HG03175 (cell line): ENCODE data around the gene GABRB3.

ENCODE experiments used
- ATAC-seq: cut with Tn5 transposase; IDR thresholded peaks from one replicate; pipeline ENCODE4 v1.9.1; 2021; ENCODE audit warnings: mild to moderate bottlenecking, moderate library complexity; ENCODE audit not compliant: unreplicated experiment

Gene GABRB3

DNA sequence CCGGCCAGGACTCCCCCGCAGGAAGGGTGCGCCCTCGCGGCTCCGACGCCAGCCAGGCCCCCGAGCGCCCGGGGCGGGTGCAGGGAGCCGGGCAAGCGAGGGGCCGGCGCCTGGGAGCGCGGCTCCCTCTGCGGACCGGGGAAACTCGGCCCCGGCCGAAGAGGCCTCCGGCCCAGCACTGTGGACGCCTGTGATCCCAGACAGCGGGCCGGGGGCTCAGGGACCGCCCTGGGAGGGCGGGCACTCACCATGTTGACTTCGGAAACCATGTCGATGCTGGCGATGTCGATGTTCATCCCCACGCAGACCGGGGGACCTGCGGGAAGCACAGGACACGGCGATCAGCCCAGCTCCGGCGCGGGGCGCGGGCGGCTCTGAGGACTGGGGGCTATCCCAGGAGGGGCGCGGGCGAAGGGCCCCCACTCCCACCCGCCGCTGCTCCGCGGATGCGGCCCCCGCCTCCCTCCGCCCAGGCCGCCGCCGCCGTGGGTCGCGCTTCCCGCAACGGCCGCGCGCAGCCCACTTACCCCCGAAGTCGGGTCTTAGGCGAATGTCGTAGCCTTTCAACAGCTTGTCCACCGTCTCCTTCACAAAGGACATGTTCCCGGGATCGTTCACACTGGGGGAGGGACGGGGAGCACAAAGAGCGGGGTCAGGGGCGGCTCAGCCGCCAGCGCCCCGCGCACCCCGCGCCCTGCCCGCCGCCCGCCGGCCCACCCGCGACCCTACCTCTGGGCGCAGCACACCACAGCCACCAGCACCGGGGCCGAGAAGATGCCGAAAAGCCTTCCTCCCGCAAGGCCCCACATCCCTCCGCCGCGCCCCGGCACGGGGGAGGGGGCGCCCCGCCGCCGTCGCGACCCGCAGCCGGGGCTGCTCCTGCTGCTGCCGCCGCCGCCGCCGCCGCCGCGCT lies at the start of gene GABRB3:
Gene GABRB3 (minus strand): TSS at position 913 of the 913 bp plus-strand sequence.
- ATAC-seq, result no peak

DNA sequence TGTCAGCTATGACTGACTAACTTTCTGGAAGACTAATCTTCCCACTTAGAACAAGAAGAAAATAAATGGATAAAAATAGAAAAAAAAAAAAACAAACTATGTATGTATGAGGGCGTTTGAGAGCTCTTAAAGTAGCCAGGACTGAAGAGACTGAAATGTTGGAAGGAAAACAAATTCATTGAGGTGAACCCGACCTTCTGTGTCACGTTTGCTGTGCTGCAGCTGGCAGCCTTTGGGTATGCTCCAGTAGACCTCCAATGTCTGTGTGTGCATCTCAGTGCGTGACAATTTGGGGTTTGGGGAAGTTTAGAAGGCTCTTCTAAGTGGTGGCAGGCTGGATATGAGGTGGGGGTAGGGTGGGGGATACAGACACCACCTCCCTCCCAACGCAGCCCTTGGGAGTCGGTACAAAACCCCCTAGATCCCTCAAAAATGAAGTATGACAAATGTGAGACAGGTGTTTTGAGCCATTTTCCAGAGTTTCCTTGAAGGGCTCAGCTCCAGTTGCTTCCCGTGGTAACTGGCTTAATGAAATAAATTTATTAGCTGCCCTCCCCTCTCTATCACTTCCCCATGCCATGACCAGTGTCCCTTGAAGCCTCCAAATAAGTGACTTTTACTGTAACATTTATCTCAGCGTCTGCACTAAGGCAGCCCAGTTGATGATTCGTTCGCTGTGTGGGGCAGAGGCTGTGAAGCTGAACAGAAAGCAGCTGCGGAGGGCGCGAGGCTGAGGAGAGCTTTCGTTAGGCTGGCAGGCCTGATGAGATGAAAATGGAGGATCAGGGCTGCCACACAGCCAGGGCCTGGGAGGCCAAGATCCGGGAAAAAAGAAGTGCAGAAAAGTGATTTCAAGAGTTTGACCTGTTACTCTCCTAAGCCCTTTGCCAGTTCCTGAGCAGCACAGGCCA lies 34.9 kb upstream of the GABRB3 start:
- no peak for ATAC-seq

DNA sequence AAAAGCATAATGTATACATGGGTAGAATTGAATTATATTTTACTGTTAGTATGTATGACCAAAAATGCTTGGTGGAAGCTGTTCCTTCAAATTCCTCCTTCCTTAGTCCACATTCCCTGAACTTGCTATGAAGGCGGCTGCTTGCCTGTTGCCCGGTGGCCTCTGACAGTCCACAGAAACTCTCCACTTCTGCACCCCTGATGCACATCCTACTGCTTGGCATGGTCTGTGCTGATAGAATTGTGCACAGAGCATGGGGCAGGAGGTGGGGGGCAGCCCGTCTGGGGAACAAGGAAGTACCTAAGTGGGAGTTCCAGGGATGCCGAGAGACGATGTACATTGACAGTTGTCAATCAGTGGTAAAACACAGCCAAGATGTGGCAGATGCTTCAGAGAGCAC lies 33.7 kb upstream of the GABRB3 start:
- ATAC-seq, result no peak

DNA sequence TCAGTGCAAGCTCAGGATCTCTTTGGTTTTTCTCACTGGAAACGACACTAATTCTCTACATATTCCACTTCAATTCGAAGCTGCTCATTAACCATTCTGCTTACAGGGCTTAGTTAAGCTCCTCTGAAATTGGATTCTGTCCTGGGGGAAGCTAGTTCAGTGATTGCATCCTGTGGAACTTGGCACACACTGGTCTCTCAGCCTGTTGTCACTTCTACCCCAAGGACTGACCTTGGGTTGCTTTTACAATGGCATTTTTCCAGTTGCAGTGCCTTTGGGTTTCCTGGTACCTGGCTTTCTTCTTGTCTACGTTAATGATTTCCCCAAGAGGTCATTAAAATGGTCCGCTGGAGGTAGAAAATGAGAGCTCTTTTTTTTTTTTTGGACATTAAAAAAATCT lies 33.3 kb upstream of the GABRB3 start:
- ATAC-seq, result no peak

DNA sequence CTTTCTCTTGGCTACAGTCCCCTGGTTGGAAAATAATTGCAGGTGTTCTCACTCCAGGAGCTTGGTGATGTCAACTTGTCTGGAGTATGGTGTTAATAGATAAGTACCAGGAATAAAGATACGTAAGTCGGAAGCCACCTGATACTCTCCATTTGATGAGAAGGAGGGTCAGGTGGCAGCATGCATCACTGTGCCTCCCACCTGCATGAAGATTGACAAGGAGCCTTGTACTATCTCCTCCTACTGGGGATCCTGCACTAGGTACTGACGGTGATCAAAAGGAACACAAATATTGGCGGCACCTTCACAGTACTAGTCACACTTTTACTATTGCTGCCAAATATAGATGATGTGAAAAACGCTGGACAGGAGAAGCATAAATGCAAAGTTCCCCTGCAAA lies 32.6 kb upstream of the GABRB3 start:
- no peak for ATAC-seq

DNA sequence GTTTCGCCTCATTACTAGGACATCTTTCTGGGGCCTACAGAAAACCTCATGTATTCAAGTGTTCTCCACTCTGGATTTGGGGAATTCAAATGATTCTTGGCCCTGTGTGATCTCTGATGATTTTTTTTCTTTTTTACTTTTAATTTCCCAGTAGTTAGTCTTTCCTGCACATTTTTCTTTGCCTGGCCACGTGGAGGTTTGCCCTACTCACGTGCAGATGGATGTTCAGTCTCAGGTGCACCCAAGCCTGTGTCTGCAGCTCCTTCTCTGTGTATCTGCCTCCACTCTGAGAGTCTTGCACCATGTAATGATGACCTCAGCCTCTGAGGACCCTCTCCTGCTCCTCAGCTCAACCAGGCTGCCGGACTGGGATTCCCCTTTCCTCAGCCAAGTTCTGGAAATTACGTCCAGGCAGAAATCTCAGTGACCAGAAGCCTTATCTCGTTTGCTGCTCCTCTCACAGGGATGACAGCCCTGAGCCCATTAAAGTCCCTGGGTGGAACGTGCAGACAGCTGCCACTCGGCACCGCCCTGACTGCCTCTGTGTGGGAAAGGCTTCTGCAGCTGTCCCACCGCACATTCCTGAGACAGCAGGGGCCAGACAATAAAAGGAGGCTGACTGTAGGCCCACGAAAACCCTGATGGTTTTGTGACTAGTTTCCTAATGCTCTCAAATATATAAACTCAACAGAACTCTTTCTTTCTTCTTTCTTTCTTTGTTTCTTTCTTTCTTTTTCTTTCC lies 31.4 kb upstream of the GABRB3 start:
- no peak for ATAC-seq

DNA sequence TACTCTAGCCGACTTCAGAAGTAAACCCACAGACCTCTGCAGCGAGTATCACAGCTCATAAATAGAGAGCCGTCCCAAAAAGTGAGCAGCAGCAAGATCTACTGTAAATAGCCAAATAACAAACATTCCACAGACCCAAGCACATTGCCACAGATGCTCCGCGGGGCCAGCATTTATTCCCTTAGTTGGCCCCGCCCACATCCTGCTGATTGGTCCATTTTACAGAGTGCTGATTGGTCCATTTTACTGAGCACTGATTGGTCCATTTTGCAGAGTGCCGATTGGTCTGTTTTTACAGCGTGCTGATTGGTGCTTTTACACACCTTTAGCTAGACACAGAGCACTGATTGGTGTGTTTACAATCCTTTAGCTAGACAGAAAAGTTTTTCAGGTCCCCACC lies 17.3 kb upstream of the GABRB3 start:
- no peak for ATAC-seq

DNA sequence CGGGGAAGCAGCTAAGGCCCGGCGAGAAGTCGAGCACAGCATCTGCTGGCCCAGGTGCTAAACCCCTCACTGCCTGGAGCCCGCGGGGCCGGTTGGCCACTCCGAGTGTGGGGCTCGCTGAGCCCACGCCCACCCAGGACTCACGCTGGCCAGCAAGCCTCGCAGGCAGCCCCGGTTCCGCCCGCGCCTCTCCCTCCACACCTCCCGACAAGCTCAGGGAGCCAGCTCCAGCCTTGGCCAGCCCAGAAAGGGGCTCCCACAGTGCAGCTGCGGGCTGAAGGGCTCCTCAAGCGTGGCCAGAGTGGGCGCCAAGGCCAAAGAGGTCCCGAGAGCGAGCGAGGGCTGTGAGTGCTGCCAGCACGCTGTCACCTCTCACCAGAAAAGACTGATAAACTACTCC lies 8.9 kb upstream of the GABRB3 start:
- ATAC-seq, result no peak

DNA sequence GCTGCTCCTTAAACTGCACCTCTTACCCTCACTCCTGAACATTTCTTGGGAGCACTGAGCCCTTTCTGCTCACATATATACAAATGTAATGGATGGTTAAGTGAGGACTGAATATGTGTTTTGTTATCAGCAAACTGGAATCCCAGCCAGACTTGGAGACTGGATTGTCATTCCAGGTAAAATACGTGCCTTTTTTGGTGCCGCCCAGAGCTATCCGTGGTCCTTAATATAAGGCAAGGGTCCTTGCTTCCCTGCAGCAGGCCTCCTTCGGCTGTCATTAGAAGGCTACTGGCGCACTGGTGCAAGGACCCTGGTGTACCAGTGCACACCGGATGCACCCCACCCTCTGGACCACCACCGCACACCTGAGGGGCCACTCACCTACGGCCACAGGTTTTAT lies 1.1 kb upstream of the GABRB3 start:
- no peak for ATAC-seq

DNA sequence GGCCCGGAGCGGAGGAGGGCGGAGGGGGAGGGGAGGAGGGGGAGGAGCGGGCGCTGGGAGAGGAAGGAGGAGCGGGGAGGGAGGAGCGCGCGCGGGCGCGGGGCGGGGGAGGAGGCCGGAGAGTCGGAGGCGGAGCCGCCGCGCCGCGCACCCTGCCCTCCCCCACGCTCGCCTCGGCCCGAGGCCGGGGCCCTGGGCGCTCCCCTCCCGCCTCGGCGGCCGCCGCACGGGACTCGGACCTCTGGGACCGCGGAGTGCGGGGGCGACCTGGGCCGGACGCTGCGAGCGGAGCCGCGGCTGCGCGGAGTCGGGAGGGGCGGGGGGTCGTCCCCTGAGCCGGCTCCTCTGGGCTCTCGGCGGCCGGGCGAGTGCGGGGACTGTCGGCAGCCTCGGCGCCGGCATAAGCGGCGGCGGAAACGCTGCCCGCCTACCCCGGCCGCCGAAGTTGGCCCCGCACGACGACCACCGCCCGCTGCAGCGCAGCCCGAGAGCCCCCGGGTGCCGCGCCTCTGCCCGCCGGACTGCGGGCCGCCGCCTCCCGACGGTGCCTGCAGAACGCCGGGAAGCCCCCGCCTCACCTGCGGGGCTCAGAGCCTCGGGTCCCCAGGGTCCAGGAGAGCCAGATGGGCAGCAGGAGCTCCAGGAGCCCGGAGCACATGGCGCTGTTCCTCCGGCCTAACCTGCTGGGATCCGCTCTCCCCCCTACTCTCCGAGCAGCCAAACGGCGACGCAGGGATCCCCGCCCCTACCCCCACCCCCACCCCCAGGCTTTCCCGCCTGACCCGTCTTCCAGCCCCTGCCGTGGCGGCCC lies 406 bp upstream of the GABRB3 start:
- no peak for ATAC-seq

DNA sequence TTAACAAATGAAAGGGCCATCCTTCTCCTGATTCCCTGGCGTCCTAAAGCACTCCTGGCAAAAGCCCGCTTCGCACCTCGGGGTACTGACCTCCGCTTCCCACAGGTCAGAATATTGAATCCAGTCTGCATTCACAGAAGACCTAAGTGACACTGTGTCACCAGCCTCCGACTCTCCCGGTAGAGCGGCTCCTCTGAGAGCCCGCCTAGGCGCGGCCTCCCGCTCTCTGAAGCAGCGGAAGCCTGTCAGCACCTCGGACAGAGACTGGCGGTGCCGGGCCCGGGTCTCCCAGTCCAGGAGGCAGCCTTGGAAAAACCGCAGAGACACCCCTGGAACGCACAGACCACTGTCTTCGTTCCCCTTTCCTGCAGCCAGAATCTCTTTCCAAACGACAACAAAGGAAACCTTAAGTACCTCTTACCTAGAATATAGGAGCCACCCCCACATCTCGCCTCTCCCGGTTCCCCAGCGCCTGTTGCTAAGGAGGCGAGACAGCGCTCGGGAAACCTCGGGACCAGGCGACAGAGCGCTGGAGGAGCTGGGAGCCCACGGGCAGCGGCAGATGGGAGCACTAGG lies 1.2 kb downstream of the GABRB3 start:
- no peak for ATAC-seq

DNA sequence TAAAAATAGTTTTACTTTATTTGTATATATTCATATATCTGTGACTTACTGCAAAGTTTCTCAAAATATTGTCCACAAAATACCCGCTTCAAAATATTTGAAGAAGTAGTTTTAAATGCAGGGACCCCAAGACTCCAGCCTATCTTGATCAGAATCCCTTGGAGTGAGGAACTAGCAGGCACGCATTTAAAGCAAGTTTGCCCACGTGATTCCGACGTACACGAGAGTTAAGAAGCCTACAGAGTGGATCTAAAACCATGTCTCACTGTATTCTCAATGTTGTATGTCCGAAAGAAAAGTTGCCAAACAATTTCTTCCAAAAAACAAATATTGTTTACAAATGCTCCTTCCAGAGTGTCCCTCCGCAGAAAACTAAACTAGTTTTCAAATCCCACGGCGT lies 1.7 kb downstream of the GABRB3 start:
- ATAC-seq, result no peak

DNA sequence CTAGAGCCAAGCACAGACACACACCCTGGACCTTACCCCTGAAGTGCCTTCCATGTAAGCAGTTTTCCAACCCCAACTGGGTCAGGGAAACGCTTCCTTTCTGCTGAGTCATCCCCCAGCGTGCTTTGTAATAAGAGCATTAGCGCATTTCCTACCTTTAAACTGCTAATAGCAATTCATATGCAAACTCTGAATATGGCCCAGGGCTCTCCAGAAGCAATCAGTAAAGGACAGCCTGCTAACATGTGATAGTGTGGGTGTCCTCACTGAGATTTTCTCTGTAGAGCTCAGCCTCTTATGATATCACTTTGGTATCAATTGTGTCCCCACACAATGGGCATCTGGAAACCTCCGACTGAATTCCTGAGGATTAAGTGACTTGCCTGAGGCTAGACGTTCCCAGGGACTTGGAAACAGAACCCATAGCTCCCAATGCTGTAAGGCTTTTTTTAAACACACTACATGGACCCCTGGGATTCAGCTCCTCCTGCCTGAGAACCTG lies 5.6 kb downstream of the GABRB3 start:
- no peak for ATAC-seq

DNA sequence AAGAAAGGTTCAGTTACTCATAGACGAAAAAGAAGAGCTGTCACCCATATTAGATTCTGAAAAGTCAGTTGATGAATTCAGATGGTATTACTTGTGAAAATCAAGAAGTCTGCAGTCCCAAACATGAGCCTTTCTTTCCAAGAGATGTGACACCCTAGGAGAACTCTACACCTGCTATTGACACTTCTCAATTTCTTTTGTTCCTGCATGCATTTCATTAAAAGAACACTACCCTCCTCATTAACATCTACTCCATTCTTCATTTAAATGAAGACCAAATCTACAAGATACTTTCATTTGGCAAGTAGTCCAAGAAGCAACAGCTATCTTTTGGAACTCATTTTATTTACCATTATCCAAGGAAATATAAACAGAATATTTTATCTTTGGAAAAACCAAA lies 6.6 kb downstream of the GABRB3 start:
- no peak for ATAC-seq

DNA sequence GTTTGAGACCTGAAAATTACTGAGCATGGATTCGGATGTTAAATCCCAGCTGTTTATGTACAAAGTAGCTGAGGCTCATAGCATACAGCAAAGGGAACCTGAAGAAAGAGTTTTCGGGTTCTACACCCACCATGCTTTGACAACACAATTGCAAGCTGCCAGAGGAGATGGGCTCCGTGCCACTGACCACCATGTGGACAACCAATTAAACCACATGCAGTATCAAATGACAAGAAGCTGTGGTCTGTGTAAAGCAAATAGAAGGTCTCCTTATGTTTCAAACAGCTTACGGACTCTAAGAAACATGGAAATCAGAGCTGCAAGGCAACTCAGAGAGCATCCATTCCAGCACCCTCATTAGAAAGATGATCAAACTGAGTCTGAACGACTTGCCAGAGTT lies 12.9 kb downstream of the GABRB3 start:
- no peak for ATAC-seq

DNA sequence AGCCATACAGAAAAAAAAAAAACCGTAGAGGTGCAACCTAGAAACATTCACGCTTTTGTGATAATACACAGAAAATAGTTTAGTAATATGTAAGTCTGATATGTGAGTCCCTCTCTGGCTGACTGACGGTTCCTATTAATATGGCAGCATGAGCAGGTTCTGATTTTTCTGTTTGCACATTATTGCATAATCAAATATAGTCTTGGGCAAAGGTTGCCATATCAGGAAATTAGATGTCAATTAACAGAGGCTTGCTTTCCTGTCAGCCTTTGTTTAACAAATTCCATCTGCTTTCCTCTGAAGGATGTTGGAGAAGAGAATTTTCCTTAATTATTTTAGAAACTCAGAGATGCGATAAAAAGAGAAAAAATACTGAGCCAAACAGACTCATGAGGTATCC lies 14.8 kb downstream of the GABRB3 start:
- ATAC-seq, result no peak

DNA sequence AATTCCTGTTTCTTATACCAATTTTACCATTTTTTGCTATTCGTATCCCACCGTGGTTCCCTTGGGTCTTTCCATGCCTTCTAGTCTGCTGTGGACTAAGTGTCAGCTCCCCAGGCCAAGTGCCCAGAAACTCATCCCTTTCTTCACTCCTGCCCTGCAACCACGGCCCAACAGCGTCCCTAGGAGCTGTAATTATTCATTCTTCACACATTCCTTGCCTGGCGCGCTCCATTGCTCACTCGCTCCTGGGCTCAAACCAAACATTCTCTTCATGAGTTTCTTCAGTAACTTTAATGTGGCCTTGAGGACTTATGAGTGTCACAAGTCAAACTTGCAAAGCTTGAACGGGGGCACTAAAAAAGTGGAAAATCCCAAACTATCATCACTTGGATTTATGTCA lies 15.7 kb downstream of the GABRB3 start:
- no peak for ATAC-seq

DNA sequence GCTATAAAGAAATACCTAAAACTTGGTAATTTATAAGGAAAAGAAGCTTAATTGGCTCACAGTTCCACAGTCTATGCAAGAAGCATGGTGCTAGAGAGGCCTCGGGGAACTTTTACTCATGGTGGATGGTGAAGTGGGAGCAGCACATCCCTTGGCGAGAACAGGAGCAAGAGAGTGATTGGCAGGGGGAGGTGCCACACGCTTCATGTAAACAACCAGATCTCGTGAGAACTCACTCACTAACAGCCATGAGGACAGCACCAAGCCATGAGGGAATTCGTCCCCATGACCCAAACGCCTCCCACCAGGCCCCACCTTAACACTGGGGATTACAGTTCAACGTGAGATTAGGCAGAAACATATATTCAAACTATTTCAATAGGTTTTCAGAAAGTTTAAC lies 28.0 kb downstream of the GABRB3 start:
- no peak for ATAC-seq

DNA sequence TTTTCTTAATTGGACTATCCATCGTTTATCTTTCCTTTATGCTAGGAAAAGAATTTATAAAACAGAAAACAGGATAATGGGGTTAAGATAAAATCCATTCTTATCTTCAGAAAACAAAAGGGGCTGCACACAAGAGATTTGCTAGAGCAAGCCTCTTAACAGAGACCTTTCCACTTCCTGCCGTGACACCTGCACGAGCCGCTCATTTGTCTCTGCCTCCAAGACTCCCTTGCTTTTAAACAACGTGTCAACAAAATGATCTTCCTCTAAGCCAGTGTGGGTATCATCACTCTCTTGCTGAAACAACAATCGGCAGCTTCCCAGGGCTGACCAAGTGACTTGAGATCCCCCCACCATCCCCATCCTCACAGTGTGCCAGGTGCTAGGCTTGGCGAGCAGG lies 33.1 kb downstream of the GABRB3 start:
- ATAC-seq, result no peak

DNA sequence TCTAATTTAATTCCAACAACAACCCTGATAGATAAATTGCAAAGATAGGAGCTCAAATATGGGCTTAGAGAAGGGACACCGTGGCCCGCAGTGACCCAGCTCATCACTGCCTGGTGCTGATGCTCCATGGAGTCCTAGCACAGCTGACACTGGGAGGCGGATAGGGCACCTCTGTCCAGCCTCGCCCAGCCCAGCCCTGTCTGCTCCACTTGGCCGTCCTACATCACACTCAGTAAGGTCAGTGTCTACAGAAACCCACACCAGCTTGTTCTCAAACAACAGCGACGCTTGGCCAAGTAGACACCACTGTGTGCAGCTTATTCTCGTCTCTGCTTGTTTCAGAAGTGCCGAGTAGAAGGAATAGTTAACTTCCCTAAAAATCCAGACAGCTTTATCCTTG lies 33.9 kb downstream of the GABRB3 start:
- ATAC-seq, result no peak
